PC-3 (cell line): ENCODE data around the gene DNASE1.
A peak's percentile ranks its signal among the peaks of the same experiment; 100 is the strongest.

Source experiments
- CTCF ChIP-seq: fragments of 300-600 bp; sonication (generic); conservative IDR thresholded peaks from 2 replicates; pipeline ENCODE4 v1.5.1; 2017; ENCODE audit warnings: antibody characterized with exemption, low read depth, mild to moderate bottlenecking, low read length
- EZH2 ChIP-seq: fragments of 300-600 bp; sonication (generic); IDR thresholded peaks from one replicate; pipeline ENCODE4 v1.6.1; 2017; ENCODE audit warnings: antibody characterized with exemption, mild to moderate bottlenecking, low read length; ENCODE audit not compliant: unreplicated experiment
- EZH2phosphoT487 ChIP-seq: fragments of 300-600 bp; sonication (generic); IDR thresholded peaks from 2 replicates; pipeline ENCODE4 v1.6.1; 2018; ENCODE audit warnings: mild to moderate bottlenecking, antibody characterized with exemption, low read length, borderline replicate concordance

GRCh38 chr16:3654249-3654991 lies at the start of gene DNASE1:
- TF ChIP-seq CTCF = peak; percentile 60
- TF ChIP-seq EZH2phosphoT487 = no peak
- no peak for TF ChIP-seq EZH2
